H1 (cell line): ENCODE results near the gene UFC1. TPM values are rescaled to one million over a fixed set of nuclear protein-coding genes. Genes with fewer than 3 reads are reported as not detected.

Experiments
- SIX5 ChIP-seq: IDR thresholded peaks from 2 replicates; pipeline ENCODE4 v1.6.1; 2011; ENCODE audit warnings: mild to moderate bottlenecking, low read depth, low read length
- polyA plus RNA-seq, 7 experiments: library from polyadenylated mRNA; depleted of rRNA in 3 of 7; stranded (reverse) in 5 of 7; unstranded in 2 of 7; fragments of >200 nt in 5 of 7; fragments of 200-250 nt in 2 of 7; gene quantifications; 1 replicate in 5 of 7; 2 replicates in 1 of 7; 4 replicates in 1 of 7; pipeline versions ENCODE4 v1.2.1 to v1.2.3, GENCODE V29; 2011 to 2013; ENCODE audit warnings: missing spikeins in 2 of 7, mixed read lengths in 2 of 7
- total RNA-seq: library from RNA; stranded (reverse); fragmentation: NEBNext Ultra II Directional; extraction: Animal tissue kit (Norgen Biotek cat#: 25700); gene quantifications from 2 replicates; pipeline ENCODE4 v1.2.1, GENCODE V29; 2021
- TF ChIP-seq, protein P1 (sequence below): IDR thresholded peaks from 2 replicates; pipeline ENCODE4 v1.6.1; 2012; ENCODE audit warnings: inconsistent platforms

The UFC1 gene
- total and polyA plus RNA-seq, 2 of the 8 experiments (the other 6 are each of a cell fraction or from before 2014, with no cell fraction given) = 67.8 to 102 TPM

DNA sequence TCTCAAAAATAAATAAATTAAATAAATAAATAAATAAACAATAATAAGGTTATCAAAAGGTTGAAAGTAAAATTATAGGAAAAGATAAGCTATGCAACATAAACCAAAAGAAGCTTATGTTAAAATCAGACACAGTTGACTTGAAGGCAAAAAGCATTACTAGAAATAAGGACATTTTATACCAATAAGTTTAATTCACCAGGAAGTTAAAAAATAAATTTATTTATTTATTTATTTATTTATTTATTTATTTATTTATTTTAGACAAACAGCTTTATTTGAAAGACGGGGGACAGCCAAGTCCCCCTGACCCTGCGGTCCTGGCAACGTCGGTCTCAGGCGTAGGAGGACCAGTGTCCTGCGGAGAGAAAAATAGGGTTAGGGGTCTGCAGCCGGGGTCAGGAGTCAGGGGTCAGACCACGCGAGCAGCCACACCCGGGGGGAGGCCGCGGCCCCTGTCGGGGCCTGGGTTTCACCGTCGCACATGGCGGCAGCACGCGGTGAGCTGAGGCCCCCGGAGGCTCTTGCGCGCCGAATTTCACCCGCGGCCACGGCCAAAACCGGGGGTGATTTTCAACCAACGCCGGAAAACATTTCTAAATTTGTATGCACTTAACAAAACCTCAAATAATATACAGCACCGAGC is 12.9 kb upstream of the UFC1 start (continued):
- TF ChIP-seq, protein P1, sequence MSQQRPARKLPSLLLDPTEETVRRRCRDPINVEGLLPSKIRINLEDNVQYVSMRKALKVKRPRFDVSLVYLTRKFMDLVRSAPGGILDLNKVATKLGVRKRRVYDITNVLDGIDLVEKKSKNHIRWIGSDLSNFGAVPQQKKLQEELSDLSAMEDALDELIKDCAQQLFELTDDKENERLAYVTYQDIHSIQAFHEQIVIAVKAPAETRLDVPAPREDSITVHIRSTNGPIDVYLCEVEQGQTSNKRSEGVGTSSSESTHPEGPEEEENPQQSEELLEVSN = no peak
- no peak for TF ChIP-seq SIX5
